Gastrocnemius medialis (tissue), 4 donors: ENCODE measurements around the gene ITGA5. TPM values are rescaled to one million over a fixed set of nuclear protein-coding genes. Genes with fewer than 3 reads are reported as not detected.

Source experiments
- ATAC-seq, 2 donors: fragments of 150-250 bp; one replicate each; pipeline ENCODE4 v1.9.1; 2016
- DNase-seq, 2 donors: peaks; one replicate each; pipeline ENCODE4 v3.0.0-alpha.2; 2019
- H3K27ac ChIP-seq, 4 donors: fragments of 200-600 bp; sonication (generic); 1 replicate in 1 of 4; 2 replicates in 3 of 4; pipeline ENCODE4 v1.5.1; 2016 to 2018; ENCODE audit warnings: mild to moderate bottlenecking in 2 of 4, moderate library complexity in 1 of 4
- H3K27me3 ChIP-seq, 3 donors: fragments of 200-600 bp; sonication (generic) in 2 of 3; 1 replicate in 1 of 3; 2 replicates in 2 of 3; pipeline versions ENCODE4 v1.5.1 to v1.6.0; 2016 to 2019; ENCODE audit warnings: mild to moderate bottlenecking in 1 of 3, moderate library complexity in 1 of 3
- H3K36me3 ChIP-seq, 2 donors: fragments of 200-600 bp; sonication (generic) in 1 of 2; one replicate each; pipeline ENCODE4 v1.5.1; 2017 to 2018
- H3K4me1 ChIP-seq, 2 donors: fragments of 200-600 bp; sonication (generic) in 1 of 2; one replicate each; pipeline ENCODE4 v1.5.1; 2016 to 2017; ENCODE audit warnings: mild to moderate bottlenecking in 2 of 2
- H3K4me3 ChIP-seq, 4 donors: fragments of 200-600 bp; sonication (generic) in 3 of 4; 1 replicate in 1 of 4; 2 replicates in 3 of 4; pipeline ENCODE4 v1.5.1; 2016 to 2019; ENCODE audit warnings: mild to moderate bottlenecking in 2 of 4
- H3K9me3 ChIP-seq, 3 donors: fragments of 200-600 bp; sonication (generic) in 2 of 3; 1 replicate in 1 of 3; 2 replicates in 2 of 3; pipeline ENCODE4 v1.5.1; 2016 to 2019
- CTCF ChIP-seq, 5 experiments: fragments of 450-650 bp in 3 of 5; fragments of 200-600 bp in 2 of 5; sonication (generic) in 2 of 5; IDR thresholded peaks in 4 of 5; conservative IDR thresholded peaks in 1 of 5; 1 replicate in 4 of 5; 2 replicates in 1 of 5; pipeline ENCODE4 v1.5.1; 2016 to 2019; ENCODE audit warnings: antibody characterized with exemption in 5 of 5, mild to moderate bottlenecking in 3 of 5, moderate library complexity in 3 of 5
- POLR2A ChIP-seq, 2 donors: fragments of 450-650 bp; IDR thresholded peaks; one replicate each; pipeline ENCODE4 v1.6.1; 2017; ENCODE audit warnings: antibody characterized with exemption in 2 of 2, mild to moderate bottlenecking in 2 of 2, moderate library complexity in 2 of 2
- in situ Hi-C, 4 donors: fragments of 200-750 bp; cut with MboI; loops; one replicate each; pipeline versions ENCODE4 v1.15.0 to v1.8.0; 2017; ENCODE audit warnings: low sequenced_read_pairs in 4 of 4
- intact Hi-C: fragments of 100-400 bp; cut with DNase I; formaldehyde crosslinking; loops from one replicate; pipeline ENCODE4 v1.15.1; 2023; ENCODE audit warnings: low total_unique reads
- total RNA-seq, 4 donors: library from RNA; depleted of rRNA; stranded (reverse); fragments of >200 nt; gene quantifications; one replicate each; pipeline versions ENCODE4 v1.1.0 to v1.2.3, GENCODE V29; 2016

ITGA5 gene
- total RNA-seq, 4 donors from 2014 or later = 26.5 to 34.1 (median 30.9) TPM

DNA sequence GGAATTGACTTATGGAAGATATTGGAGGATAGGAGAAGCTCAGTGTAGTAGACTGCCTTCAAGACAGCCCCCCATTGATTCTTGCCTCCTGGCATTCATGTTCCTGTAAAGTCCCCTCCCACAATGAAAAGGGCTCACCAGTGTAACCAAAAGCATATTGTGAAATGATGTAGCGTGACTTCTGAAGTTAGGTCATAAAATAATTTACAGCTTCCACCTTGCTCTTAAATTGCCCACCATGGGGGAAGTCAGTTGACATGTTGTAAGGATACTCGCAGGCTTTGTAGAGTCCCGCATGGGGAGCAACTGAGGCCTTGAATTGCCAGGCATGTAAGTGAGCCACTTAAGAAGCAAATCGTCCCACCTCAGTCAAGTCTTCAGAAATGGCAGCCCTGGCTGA lies 29.3 kb upstream of the ITGA5 start:
- no peak for DNase-seq
- Histone ChIP-seq H3K36me3 (no peaks in the 10 kb centered on the region), H3K9me3 (no peaks in the 10 kb centered on the region), H3K4me1 (peaks cover 0 to under 1% of the 10 kb centered on the region in 2 donors), H3K27ac (no peak overlapping the region), H3K4me3 (no peak overlapping the region), H3K27me3 (no peaks in the 10 kb centered on the region)
- in situ Hi-C loops = no loop called here
- ATAC-seq = no peak
- no peak for TF ChIP-seq POLR2A (IDR thresholded peaks at IDR 0.05)
- TF ChIP-seq CTCF (IDR thresholded peaks at IDR 0.05 in 4 of 5, conservative IDR thresholded peaks at IDR 0.05 in 1 of 5) = no peak
- intact Hi-C loops = no loop called here

GRCh38 chr12:54447917-54448316 lies 28.9 kb upstream of the ITGA5 start:
- intact Hi-C loops = no loop called here
- Histone ChIP-seq H3K27me3 (no peaks in the 10 kb centered on the region), H3K4me3 (no peak overlapping the region), H3K27ac (no peak overlapping the region), H3K4me1 (peaks cover 4 to 5% of the 10 kb centered on the region in 2 donors), H3K36me3 (no peaks in the 10 kb centered on the region), H3K9me3 (no peaks in the 10 kb centered on the region)
- TF ChIP-seq POLR2A (IDR thresholded peaks at IDR 0.05) (no peak), CTCF (IDR thresholded peaks at IDR 0.05 in 4 of 5, conservative IDR thresholded peaks at IDR 0.05 in 1 of 5) (no peak)
- DNase-seq = no peak
- ATAC-seq = no peak
- in situ Hi-C loops = no loop called here

DNA sequence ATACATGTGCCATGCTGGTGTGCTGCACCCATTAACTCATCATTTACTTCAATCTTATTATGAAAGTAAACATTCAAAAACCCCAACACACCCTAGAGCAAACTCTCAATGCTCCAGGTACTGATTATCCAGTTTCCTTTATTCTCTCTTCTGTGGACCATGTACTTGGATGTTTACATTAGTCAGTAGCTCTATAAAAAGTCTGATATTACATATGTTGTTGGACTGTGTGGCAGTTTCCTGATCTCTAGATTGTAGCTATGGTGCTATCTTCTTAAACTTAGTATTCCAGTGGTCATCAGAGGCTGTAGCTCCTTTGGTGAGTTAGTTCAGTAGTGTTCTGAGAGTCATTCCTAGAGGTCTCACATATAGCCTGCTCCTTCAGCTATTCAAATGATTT lies 25.1 kb upstream of the ITGA5 start:
- H3K9me3 ChIP-seq = no peaks in the 10 kb centered on the region
- no peaks in the 10 kb centered on the region for H3K27me3 ChIP-seq
- no peak overlapping the region for H3K4me3 ChIP-seq
- in situ Hi-C loops = loop anchor here in 2 of 4 donors (5.0 kb wide), 2 partner anchors 42 to 47 kb away; no protein-coding TSS in a partner anchor
- ATAC-seq (no peak), DNase-seq (no peak)
- TF ChIP-seq CTCF (IDR thresholded peaks at IDR 0.05 in 4 of 5, conservative IDR thresholded peaks at IDR 0.05 in 1 of 5) (no peak), POLR2A (IDR thresholded peaks at IDR 0.05) (no peak)
- H3K4me1 ChIP-seq = peaks cover 6 to 10% of the 10 kb centered on the region in 2 donors
- H3K36me3 ChIP-seq = no peaks in the 10 kb centered on the region
- intact Hi-C loops = no loop called here
- no peak overlapping the region for H3K27ac ChIP-seq

GRCh38 chr12:54443446-54443845 lies 24.4 kb upstream of the ITGA5 start:
- Histone ChIP-seq H3K4me1 (peaks cover 6 to 10% of the 10 kb centered on the region in 2 donors), H3K27ac (no peak overlapping the region), H3K36me3 (no peaks in the 10 kb centered on the region), H3K9me3 (no peaks in the 10 kb centered on the region), H3K27me3 (no peaks in the 10 kb centered on the region), H3K4me3 (no peak overlapping the region)
- in situ Hi-C loops (loop anchor here in 2 of 4 donors (5.0 kb wide), 2 partner anchors 41 to 46 kb away; no protein-coding TSS in a partner anchor), intact Hi-C loops (no loop called here)
- TF ChIP-seq CTCF (IDR thresholded peaks at IDR 0.05 in 4 of 5, conservative IDR thresholded peaks at IDR 0.05 in 1 of 5) (no peak), POLR2A (IDR thresholded peaks at IDR 0.05) (no peak)
- DNase-seq (no peak), ATAC-seq (no peak)

- H3K9me3 ChIP-seq = no peaks in the 10 kb centered on the region
- H3K36me3 ChIP-seq = no peaks in the 10 kb centered on the region
- no peak for DNase-seq
- H3K27me3 ChIP-seq = no peaks in the 10 kb centered on the region
- intact Hi-C loops (no loop called here), in situ Hi-C loops (loop anchor here in 2 of 4 donors (5.0 kb wide), 2 partner anchors 41 to 46 kb away; no protein-coding TSS in a partner anchor)
- TF ChIP-seq POLR2A (IDR thresholded peaks at IDR 0.05) (no peak), CTCF (IDR thresholded peaks at IDR 0.05 in 4 of 5, conservative IDR thresholded peaks at IDR 0.05 in 1 of 5) (no peak)
- H3K4me1 ChIP-seq = peaks cover 6 to 10% of the 10 kb centered on the region in 2 donors
- no peak overlapping the region for H3K4me3 ChIP-seq
- no peak for ATAC-seq
- no peak overlapping the region for H3K27ac ChIP-seq
These were observed 23.9 kb upstream of the ITGA5 start for GRCh38 chr12:54442961-54443360.
